CD8-positive, alpha-beta memory T cell (primary cell): Measurements from ENCODE around the gene LEF1. TPM values are rescaled to one million over a fixed set of nuclear protein-coding genes. Genes with fewer than 3 reads are reported as not detected.
A peak's percentile ranks its signal among the peaks of the same experiment; 100 is the strongest.
"Not testable (repeated sequence)": the region's sequence is repeated elsewhere in the genome, so short reads cannot be mapped to it uniquely, and the experiment has no call there.

Experiments used
- CTCF ChIA-PET: fragments of 350-600 bp; sonication (Branson Sonifier 250); formaldehyde crosslinking; loops from one replicate; lab custom pipeline; 2021; ENCODE audit warnings: antibody characterized with exemption; lab: Charles Lee
- POLR2A ChIA-PET: fragments of 350-600 bp; sonication (Branson Sonifier 250); formaldehyde crosslinking; loops from one replicate; lab custom pipeline; 2021; ENCODE audit warnings: antibody characterized with exemption; lab: Charles Lee
- DNase-seq, 5 donors: peaks; one replicate each; pipeline versions ENCODE4 v3.0.0 to v3.0.0-alpha.2; 2020 to 2022; ENCODE audit warnings: mixed read lengths in 1 of 5
- H3K27ac ChIP-seq: one replicate; pipeline ENCODE4 v1.7.0; 2013; ENCODE audit warnings: low read depth, mild to moderate bottlenecking, low read length, moderate library complexity
- H3K27me3 ChIP-seq: 2 replicates; pipeline ENCODE4 v1.7.0; 2013; ENCODE audit warnings: low read length, mild to moderate bottlenecking; ENCODE audit not compliant: insufficient read depth, poor library complexity, severe bottlenecking
- H3K36me3 ChIP-seq: 2 replicates; pipeline ENCODE4 v1.7.0; 2013; ENCODE audit warnings: mild to moderate bottlenecking, low read length, moderate library complexity; ENCODE audit not compliant: insufficient read depth
- H3K4me1 ChIP-seq: 2 replicates; pipeline ENCODE4 v1.7.0; 2013; ENCODE audit warnings: mild to moderate bottlenecking, low read length, moderate library complexity; ENCODE audit not compliant: insufficient read depth
- H3K4me3 ChIP-seq: 2 replicates; pipeline ENCODE4 v1.7.0; 2013; ENCODE audit warnings: mild to moderate bottlenecking, low read length
- H3K9me3 ChIP-seq: 2 replicates; pipeline ENCODE4 v1.7.0; 2013; ENCODE audit warnings: mild to moderate bottlenecking, low read length
- H3K27ac Mint-ChIP-seq, 8 donors: one replicate each; pipeline ENCODE4 v1.8.0; 2020 to 2021; ENCODE audit warnings: mixed read lengths in 8 of 8, mild to moderate bottlenecking in 6 of 8, inconsistent platforms in 3 of 8, moderate library complexity in 3 of 8
- H3K27me3 Mint-ChIP-seq, 2 donors: one replicate each; pipeline ENCODE4 v1.8.0; 2020 to 2021; ENCODE audit warnings: mixed read lengths in 2 of 2, mild to moderate bottlenecking in 1 of 2, moderate library complexity in 1 of 2
- H3K36me3 Mint-ChIP-seq, 3 donors: one replicate each; pipeline ENCODE4 v1.8.0; 2020 to 2021; ENCODE audit warnings: mixed read lengths in 3 of 3, inconsistent platforms in 1 of 3, mild to moderate bottlenecking in 1 of 3
- H3K4me1 Mint-ChIP-seq, 3 donors: one replicate each; pipeline ENCODE4 v1.8.0; 2020 to 2021; ENCODE audit warnings: mixed read lengths in 3 of 3, inconsistent platforms in 1 of 3, mild to moderate bottlenecking in 1 of 3
- H3K4me3 Mint-ChIP-seq, 7 donors: one replicate each; pipeline ENCODE4 v1.8.0; 2020 to 2021; ENCODE audit warnings: mixed read lengths in 7 of 7, mild to moderate bottlenecking in 6 of 7, moderate library complexity in 4 of 7, inconsistent platforms in 2 of 7
- H3K9me3 Mint-ChIP-seq, 5 donors: one replicate each; pipeline ENCODE4 v1.8.0; 2020 to 2022; ENCODE audit warnings: mixed read lengths in 5 of 5, mild to moderate bottlenecking in 3 of 5, moderate library complexity in 2 of 5, inconsistent platforms in 1 of 5
- polyA plus RNA-seq: library from polyadenylated mRNA; unstranded; fragments of 300-500 nt; fragmentation: Illumina TruSeq; gene quantifications from one replicate; pipeline ENCODE4 v1.2.3, GENCODE V29; 2021
- total RNA-seq, 2 experiments: library from RNA; stranded (reverse); gene quantifications; one replicate each; pipeline ENCODE4 v1.2.3, GENCODE V29; 2021

The LEF1 gene
- total and polyA plus RNA-seq, 3 experiments from 2014 or later: 53.2 to 230 (median 55.1) TPM

DNA sequence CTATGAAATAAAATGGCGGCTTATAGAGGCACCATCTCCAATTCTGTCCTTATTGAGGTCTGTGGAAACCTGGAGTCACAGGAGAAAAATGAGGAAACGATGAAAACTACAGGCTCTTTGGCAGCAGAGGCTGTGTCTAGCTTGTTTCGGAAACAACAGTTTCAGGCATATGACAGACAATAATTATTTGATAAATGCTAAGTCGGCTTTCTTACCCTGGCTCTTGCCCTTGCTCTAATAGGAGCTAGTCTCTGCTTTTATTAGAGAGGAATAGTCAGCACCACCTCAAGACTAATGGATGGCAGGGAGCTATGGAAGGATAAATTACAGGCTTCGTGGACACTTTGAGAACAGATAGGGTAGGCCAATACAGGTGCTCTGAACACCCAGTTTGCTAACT, 154.8 kb downstream of the LEF1 start:
- ChIA-PET POLR2A (no interaction called here), CTCF (interaction anchor here (1.6 kb wide), 1 partner anchor 558 kb away, joined by 7 read pairs; no protein-coding TSS in a partner anchor)
- Mint-ChIP-seq H3K9me3 (no peaks in the 10 kb centered on the region), H3K4me1 (peaks cover 2 to 6% (median 6%) of the 10 kb centered on the region in 3 donors), H3K4me3 (no peak overlapping the region), H3K27me3 (no peaks in the 10 kb centered on the region), H3K27ac (peak overlapping the region in 1 of 8 donors; percentile 39), H3K36me3 (peaks cover 12 to 61% (median 22%) of the 10 kb centered on the region in 3 donors)
- no peaks in the 10 kb centered on the region for H3K27me3 ChIP-seq
- no peak overlapping the region for H3K27ac ChIP-seq
- no peaks in the 10 kb centered on the region for H3K9me3 ChIP-seq
- no peaks in the 10 kb centered on the region for H3K4me1 ChIP-seq
- peaks cover 14% of the 10 kb centered on the region for H3K36me3 ChIP-seq
- H3K4me3 ChIP-seq: no peak overlapping the region
- DNase-seq: no peak

DNA sequence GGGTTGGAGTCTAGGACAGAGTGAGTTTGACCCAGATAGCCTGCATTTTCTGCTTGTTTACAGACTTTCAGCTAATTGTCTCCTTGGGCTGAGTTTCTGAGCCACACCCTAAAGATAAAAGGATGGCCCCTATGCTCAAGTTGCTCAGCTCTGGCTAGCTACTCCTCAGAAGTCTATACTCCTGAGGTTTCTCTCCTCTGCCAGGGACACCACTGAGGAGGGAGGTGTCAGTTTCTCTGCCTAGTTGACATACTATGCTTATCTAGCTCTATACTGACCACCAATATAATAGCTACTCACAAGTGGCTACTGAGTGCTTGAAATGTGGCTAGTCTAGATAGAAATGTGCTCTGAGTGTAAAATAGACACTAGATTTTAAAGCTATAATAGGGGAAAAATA, 155.4 kb downstream of the LEF1 start:
- Histone ChIP-seq H3K4me3 (no peak overlapping the region), H3K36me3 (peaks cover 14% of the 10 kb centered on the region), H3K27ac (no peak overlapping the region), H3K27me3 (no peaks in the 10 kb centered on the region), H3K9me3 (no peaks in the 10 kb centered on the region), H3K4me1 (no peaks in the 10 kb centered on the region)
- H3K4me1 Mint-ChIP-seq: peaks cover under 1 to 2% (median 2%) of the 10 kb centered on the region in 3 donors
- no peak for DNase-seq
- no peaks in the 10 kb centered on the region for H3K9me3 Mint-ChIP-seq
- H3K4me3 Mint-ChIP-seq: no peak overlapping the region
- H3K27ac Mint-ChIP-seq: no peak overlapping the region
- ChIA-PET POLR2A (no interaction called here), CTCF (interaction anchor here (1.6 kb wide), 1 partner anchor 559 kb away, joined by 7 read pairs; no protein-coding TSS in a partner anchor)
- peaks cover 12 to 58% (median 20%) of the 10 kb centered on the region in 3 donors for H3K36me3 Mint-ChIP-seq
- no peaks in the 10 kb centered on the region for H3K27me3 Mint-ChIP-seq

- CTCF ChIA-PET, DNase-seq: not testable (repeated sequence)
- peaks cover 14% of the 10 kb centered on the region for H3K36me3 ChIP-seq
These were observed 156.3 kb downstream of the LEF1 start for GRCh38 chr4:108012382-108012781.

GRCh38 chr4:108010167-108010566, 158.6 kb downstream of the LEF1 start:
- H3K4me1 Mint-ChIP-seq: peaks cover 5 to 14% (median 7%) of the 10 kb centered on the region in 3 donors
- Histone ChIP-seq H3K4me3 (no peak overlapping the region), H3K36me3 (no peaks in the 10 kb centered on the region), H3K9me3 (no peaks in the 10 kb centered on the region), H3K27me3 (no peaks in the 10 kb centered on the region), H3K4me1 (no peaks in the 10 kb centered on the region), H3K27ac (no peak overlapping the region)
- no peak for DNase-seq
- H3K27me3 Mint-ChIP-seq: no peaks in the 10 kb centered on the region
- POLR2A ChIA-PET: no interaction called here
- peaks cover 12 to 33% (median 12%) of the 10 kb centered on the region in 3 donors for H3K36me3 Mint-ChIP-seq
- CTCF ChIA-PET: interaction anchor here (1.7 to 1.8 kb wide), 2 partner anchors 8 to 21 kb away, joined by 4 to 6 read pairs; no protein-coding TSS in a partner anchor
- H3K9me3 Mint-ChIP-seq: no peaks in the 10 kb centered on the region
- H3K4me3 Mint-ChIP-seq: no peak overlapping the region
- no peak overlapping the region for H3K27ac Mint-ChIP-seq

More at GRCh38 chr4:108012382-108012781, 156.3 kb downstream of the LEF1 start:
- H3K4me3 ChIP-seq, H3K4me1 ChIP-seq, H3K27me3 ChIP-seq, H3K9me3 Mint-ChIP-seq, H3K27ac ChIP-seq, H3K4me3 Mint-ChIP-seq, H3K4me1 Mint-ChIP-seq, H3K9me3 ChIP-seq, POLR2A ChIA-PET, H3K27me3 Mint-ChIP-seq: not testable (repeated sequence)
- Mint-ChIP-seq H3K36me3 (peaks cover 12 to 54% (median 18%) of the 10 kb centered on the region in 3 donors), H3K27ac (peak overlapping the region in 1 of 8 donors; percentile 2)

DNA sequence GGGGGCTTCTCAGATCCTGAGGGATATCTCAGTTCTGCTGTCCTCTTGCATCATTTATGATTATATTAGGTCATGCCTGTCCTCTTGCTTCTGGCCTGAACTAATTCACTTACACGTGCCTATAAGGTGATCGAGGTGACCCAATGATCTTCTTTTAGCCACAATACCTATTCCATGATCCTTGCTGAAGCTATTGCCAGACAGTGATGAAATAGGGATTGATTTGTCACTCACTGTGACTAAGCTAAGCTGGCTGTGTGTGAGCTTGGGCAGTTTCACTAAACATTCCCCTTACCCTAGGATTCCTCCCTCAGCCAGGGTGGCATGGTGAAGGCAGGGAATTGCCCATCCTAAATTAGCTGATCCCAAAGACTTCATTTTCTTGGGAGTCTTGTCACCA, 160.0 kb downstream of the LEF1 start:
- Histone ChIP-seq H3K27me3 (no peaks in the 10 kb centered on the region), H3K27ac (no peak overlapping the region), H3K9me3 (no peaks in the 10 kb centered on the region), H3K4me1 (peaks cover 14% of the 10 kb centered on the region), H3K4me3 (no peak overlapping the region), H3K36me3 (no peaks in the 10 kb centered on the region)
- H3K27me3 Mint-ChIP-seq: no peaks in the 10 kb centered on the region
- CTCF ChIA-PET: interaction anchor here (0.9 to 1.8 kb wide), 2 partner anchors 10 kb away, joined by 3 to 6 read pairs; no protein-coding TSS in a partner anchor
- no peak for DNase-seq
- no peak overlapping the region for H3K4me3 Mint-ChIP-seq
- peaks cover 7 to 20% (median 8%) of the 10 kb centered on the region in 3 donors for H3K36me3 Mint-ChIP-seq
- POLR2A ChIA-PET: no interaction called here
- peaks cover 12 to 19% (median 12%) of the 10 kb centered on the region in 3 donors for H3K4me1 Mint-ChIP-seq
- no peak overlapping the region for H3K27ac Mint-ChIP-seq
- no peaks in the 10 kb centered on the region for H3K9me3 Mint-ChIP-seq

GRCh38 chr4:108007984-108008383, 160.7 kb downstream of the LEF1 start:
- Histone ChIP-seq H3K27ac (no peak overlapping the region), H3K36me3 (no peaks in the 10 kb centered on the region), H3K9me3 (no peaks in the 10 kb centered on the region), H3K4me1 (peaks cover 22% of the 10 kb centered on the region), H3K4me3 (no peak overlapping the region), H3K27me3 (no peaks in the 10 kb centered on the region)
- Mint-ChIP-seq H3K27ac (no peak overlapping the region), H3K9me3 (no peaks in the 10 kb centered on the region), H3K4me1 (peaks cover 12 to 19% (median 15%) of the 10 kb centered on the region in 3 donors), H3K27me3 (no peaks in the 10 kb centered on the region), H3K4me3 (no peak overlapping the region), H3K36me3 (peaks cover 8 to 19% (median 9%) of the 10 kb centered on the region in 3 donors)
- ChIA-PET CTCF (no interaction called here), POLR2A (no interaction called here)
- DNase-seq: no peak

- Histone ChIP-seq H3K36me3 (no peaks in the 10 kb centered on the region), H3K4me3 (no peak overlapping the region), H3K27ac (no peak overlapping the region), H3K4me1 (peaks cover 23% of the 10 kb centered on the region), H3K27me3 (no peaks in the 10 kb centered on the region), H3K9me3 (no peaks in the 10 kb centered on the region)
- peaks cover 4 to 11% (median 9%) of the 10 kb centered on the region in 3 donors for H3K36me3 Mint-ChIP-seq
- peaks cover 12 to 19% (median 15%) of the 10 kb centered on the region in 3 donors for H3K4me1 Mint-ChIP-seq
- CTCF ChIA-PET: no interaction called here
- H3K4me3 Mint-ChIP-seq: no peak overlapping the region
- DNase-seq: no peak
- no peak overlapping the region for H3K27ac Mint-ChIP-seq
- POLR2A ChIA-PET: no interaction called here
- no peaks in the 10 kb centered on the region for H3K9me3 Mint-ChIP-seq
- no peaks in the 10 kb centered on the region for H3K27me3 Mint-ChIP-seq
These were observed 162.4 kb downstream of the LEF1 start for GRCh38 chr4:108006361-108006760.

DNA sequence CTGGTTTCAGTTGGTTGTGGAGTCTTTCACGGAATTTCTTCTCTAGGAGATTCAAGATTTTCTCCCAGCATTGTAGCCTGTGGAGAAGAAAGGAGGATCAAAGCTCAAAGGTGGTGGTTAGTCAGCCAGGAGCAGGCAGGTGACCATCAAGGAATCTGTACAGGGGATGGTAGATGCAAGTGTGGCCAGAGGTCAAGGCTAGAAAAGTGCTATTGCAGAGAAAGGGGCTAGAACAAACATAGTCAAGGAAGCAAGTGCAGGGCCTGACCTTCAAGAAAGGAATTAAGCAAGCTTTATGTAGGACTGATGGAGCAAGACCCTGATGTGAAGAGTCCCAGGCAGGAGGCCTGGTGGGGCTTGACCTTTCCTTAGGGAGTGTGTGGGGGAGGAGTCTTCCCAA, 162.9 kb downstream of the LEF1 start:
- no peaks in the 10 kb centered on the region for H3K27me3 Mint-ChIP-seq
- CTCF ChIA-PET: no interaction called here

More for the DNA sequence above, 162.9 kb downstream of the LEF1 start:
- DNase-seq: no peak
- peaks cover 12 to 19% (median 15%) of the 10 kb centered on the region in 3 donors for H3K4me1 Mint-ChIP-seq
- no peaks in the 10 kb centered on the region for H3K9me3 Mint-ChIP-seq
- peak overlapping the region in 1 of 8 donors; percentile 66 for H3K27ac Mint-ChIP-seq
- Histone ChIP-seq H3K27ac (no peak overlapping the region), H3K36me3 (no peaks in the 10 kb centered on the region), H3K9me3 (no peaks in the 10 kb centered on the region), H3K4me1 (peaks cover 23% of the 10 kb centered on the region), H3K4me3 (no peak overlapping the region), H3K27me3 (no peaks in the 10 kb centered on the region)
- no peak overlapping the region for H3K4me3 Mint-ChIP-seq
- POLR2A ChIA-PET: no interaction called here
- H3K36me3 Mint-ChIP-seq: peaks cover 0 to 11% (median 6%) of the 10 kb centered on the region in 3 donors
